Thoracic aorta (tissue), 2 donors: ENCODE measurements around the gene VWA5B2. TPM values are rescaled to one million over a fixed set of nuclear protein-coding genes. Genes with fewer than 3 reads are reported as not detected.

Source experiments
- ATAC-seq: fragments of 150-250 bp; one replicate; pipeline ENCODE4 v1.8.0; 2017; ENCODE audit warnings: low read depth; ENCODE audit not compliant: insufficient number of reproducible peaks, low FRiP score
- DNase-seq: peaks from one replicate; pipeline ENCODE4 v3.0.0-alpha.2; 2020; ENCODE audit warnings: low spot score
- H3K27ac ChIP-seq, 2 donors: fragments of 200-600 bp; sonication (generic); 1 replicate in 1 of 2; 2 replicates in 1 of 2; pipeline ENCODE4 v1.5.1; 2016; ENCODE audit warnings: mild to moderate bottlenecking in 2 of 2, moderate library complexity in 2 of 2
- H3K27me3 ChIP-seq: fragments of 200-600 bp; sonication (generic); replicated peaks from 2 replicates; pipeline ENCODE4 v1.6.0; 2016; ENCODE audit warnings: mild to moderate bottlenecking; ENCODE audit not compliant: insufficient read depth
- H3K36me3 ChIP-seq: fragments of 200-600 bp; sonication (generic); one replicate; pipeline ENCODE4 v1.5.1; 2016
- H3K4me1 ChIP-seq, 2 donors: fragments of 200-600 bp; sonication (generic); 1 replicate in 1 of 2; 2 replicates in 1 of 2; pipeline versions ENCODE4 v1.5.1 to v1.6.0; 2016; ENCODE audit warnings: low read depth in 2 of 2, mild to moderate bottlenecking in 1 of 2; ENCODE audit not compliant: control insufficient read depth in 1 of 2
- H3K4me3 ChIP-seq: fragments of 200-600 bp; sonication (generic); 2 replicates; pipeline ENCODE4 v1.5.1; 2016; ENCODE audit warnings: mild to moderate bottlenecking
- H3K9me3 ChIP-seq: fragments of 200-600 bp; sonication (generic); 2 replicates; pipeline ENCODE4 v1.5.1; 2016
- total RNA-seq, 2 donors: library from RNA; depleted of rRNA; stranded (reverse); fragments of >200 nt; gene quantifications; one replicate each; pipeline versions ENCODE4 v1.1.0 to v1.2.3, GENCODE V29; 2016
- TF ChIP-seq, protein P1 (sequence below): fragments of 200-600 bp; sonication (generic); IDR thresholded peaks from one replicate; pipeline ENCODE4 v1.5.1; 2019; ENCODE audit warnings: antibody characterized with exemption

Gene VWA5B2
- total RNA-seq, 2 donors from 2014 or later: not detected

DNA sequence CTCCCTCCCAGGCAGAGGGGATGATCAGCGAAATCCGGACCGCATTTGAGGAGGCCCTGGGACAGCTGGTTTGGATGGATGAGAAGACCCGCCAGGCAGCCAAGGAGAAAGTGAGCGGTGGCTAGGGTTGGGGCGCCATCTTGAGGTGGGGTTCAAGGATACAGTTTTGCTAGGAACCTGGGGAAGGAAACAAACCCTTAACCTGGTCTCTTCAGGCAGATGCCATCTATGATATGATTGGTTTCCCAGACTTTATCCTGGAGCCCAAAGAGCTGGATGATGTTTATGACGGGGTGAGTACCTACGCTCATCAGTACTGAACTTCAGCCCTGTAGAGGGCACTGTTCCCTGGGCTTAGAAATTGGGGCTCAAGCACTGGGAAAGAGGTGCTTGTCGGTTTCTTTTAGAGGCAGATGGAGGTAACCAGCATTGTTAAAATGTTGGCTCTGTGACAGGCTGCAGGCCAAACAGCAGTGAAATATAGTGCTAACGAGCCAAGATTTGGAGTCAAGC lies 60.1 kb downstream of the VWA5B2 start:
- Histone ChIP-seq H3K4me1 (no peaks in the 10 kb centered on the region), H3K36me3 (no peaks in the 10 kb centered on the region), H3K4me3 (no peak overlapping the region), H3K9me3 (no peaks in the 10 kb centered on the region), H3K27ac (no peak overlapping the region), H3K27me3 (no peaks in the 10 kb centered on the region)
- DNase-seq (no peak), ATAC-seq (peak; percentile 31)
- TF ChIP-seq, protein P1, sequence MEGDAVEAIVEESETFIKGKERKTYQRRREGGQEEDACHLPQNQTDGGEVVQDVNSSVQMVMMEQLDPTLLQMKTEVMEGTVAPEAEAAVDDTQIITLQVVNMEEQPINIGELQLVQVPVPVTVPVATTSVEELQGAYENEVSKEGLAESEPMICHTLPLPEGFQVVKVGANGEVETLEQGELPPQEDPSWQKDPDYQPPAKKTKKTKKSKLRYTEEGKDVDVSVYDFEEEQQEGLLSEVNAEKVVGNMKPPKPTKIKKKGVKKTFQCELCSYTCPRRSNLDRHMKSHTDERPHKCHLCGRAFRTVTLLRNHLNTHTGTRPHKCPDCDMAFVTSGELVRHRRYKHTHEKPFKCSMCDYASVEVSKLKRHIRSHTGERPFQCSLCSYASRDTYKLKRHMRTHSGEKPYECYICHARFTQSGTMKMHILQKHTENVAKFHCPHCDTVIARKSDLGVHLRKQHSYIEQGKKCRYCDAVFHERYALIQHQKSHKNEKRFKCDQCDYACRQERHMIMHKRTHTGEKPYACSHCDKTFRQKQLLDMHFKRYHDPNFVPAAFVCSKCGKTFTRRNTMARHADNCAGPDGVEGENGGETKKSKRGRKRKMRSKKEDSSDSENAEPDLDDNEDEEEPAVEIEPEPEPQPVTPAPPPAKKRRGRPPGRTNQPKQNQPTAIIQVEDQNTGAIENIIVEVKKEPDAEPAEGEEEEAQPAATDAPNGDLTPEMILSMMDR: peak; percentile 28

- no peak overlapping the region for H3K4me3 ChIP-seq
- no peak for ATAC-seq
- no peaks in the 10 kb centered on the region for H3K4me1 ChIP-seq
- no peaks in the 10 kb centered on the region for H3K27me3 ChIP-seq
- TF ChIP-seq, protein P1: no peak
- no peaks in the 10 kb centered on the region for H3K36me3 ChIP-seq
- no peak overlapping the region for H3K27ac ChIP-seq
- no peak for DNase-seq
- H3K9me3 ChIP-seq: no peaks in the 10 kb centered on the region
Measured at GRCh38 chr3:184290331-184290730, 60.9 kb downstream of the VWA5B2 start.

- ATAC-seq (no peak), DNase-seq (no peak)
- H3K27ac ChIP-seq: no peak overlapping the region
- no peaks in the 10 kb centered on the region for H3K36me3 ChIP-seq
- no peaks in the 10 kb centered on the region for H3K9me3 ChIP-seq
- TF ChIP-seq, protein P1: no peak
- no peak overlapping the region for H3K4me3 ChIP-seq
- no peaks in the 10 kb centered on the region for H3K27me3 ChIP-seq
- H3K4me1 ChIP-seq: no peaks in the 10 kb centered on the region
Measured at GRCh38 chr3:184291044-184291737, 61.8 kb downstream of the VWA5B2 start.

Other genes with a start within 250 kb of the VWA5B2 start
- gene ABCC5, start 211.7 kb upstream of the VWA5B2 start, total RNA-seq: 10 to 100 TPM; 20.8 to 26.2 TPM
- not detected for gene HTR3D, start 197.8 kb upstream of the VWA5B2 start, total RNA-seq
- gene HTR3C, start 176.5 kb upstream of the VWA5B2 start, total RNA-seq: not detected
- gene HTR3E, start 132.5 kb upstream of the VWA5B2 start, total RNA-seq: not detected
- 10 to 100 TPM; 38.7 to 39.7 TPM for gene EIF2B5, start 94.2 kb upstream of the VWA5B2 start, total RNA-seq
- 100 to 1,000 TPM in 1 of 2 donors, 10 to 100 TPM in 1; 50.5 to 102 TPM for gene DVL3, start 74.2 kb upstream of the VWA5B2 start, total RNA-seq
- gene AP2M1, start 54.7 kb upstream of the VWA5B2 start, total RNA-seq: 100 to 1,000 TPM; 194 to 203 TPM
- 10 to 100 TPM; 50.2 to 62.1 TPM for gene ABCF3, start 43.4 kb upstream of the VWA5B2 start, total RNA-seq
- gene ALG3, start 19.4 kb downstream of the VWA5B2 start, total RNA-seq: 10 to 100 TPM; 52.0 to 55.0 TPM
- 1 to 10 TPM; 3.8 to 4.0 TPM for gene EEF1AKMT4, start 20.1 kb downstream of the VWA5B2 start, total RNA-seq
- not detected for gene CAMK2N2, start 32.0 kb downstream of the VWA5B2 start, total RNA-seq
- gene ECE2, start 46.4 kb downstream of the VWA5B2 start, total RNA-seq: not detected
- gene PSMD2, start 69.7 kb downstream of the VWA5B2 start, total RNA-seq: 100 to 1,000 TPM; 160 to 213 TPM
- gene EIF4G1, start 85.0 kb downstream of the VWA5B2 start, total RNA-seq: 100 to 1,000 TPM; 254 to 334 TPM
- gene FAM131A, start 108.0 kb downstream of the VWA5B2 start, total RNA-seq: 10 to 100 TPM; 55.4 to 91.8 TPM
- gene CLCN2, start 132.0 kb downstream of the VWA5B2 start, total RNA-seq: 1 to 10 TPM; 4.3 to 8.0 TPM
- 10 to 100 TPM; 49.5 to 53.7 TPM for gene POLR2H, start 132.1 kb downstream of the VWA5B2 start, total RNA-seq
- 1 to 10 TPM in 1 of 2 donors, not detected in 1; 1.1 TPM for gene THPO, start 148.6 kb downstream of the VWA5B2 start, total RNA-seq
- 10 to 100 TPM; 19.5 to 21.7 TPM for gene CHRD, start 150.5 kb downstream of the VWA5B2 start, total RNA-seq